Brain microvascular endothelial cell (primary cell): Measurements from ENCODE around the gene GARNL3.

ENCODE experiments used
- DNase-seq: peaks from one replicate; pipeline ENCODE4 v3.0.0-alpha.2; 2020
- H3K27ac ChIP-seq: fragments of 250-450 bp; sonication (Bioruptor Pico); 2 replicates; pipeline ENCODE4 v1.5.1; 2020; ENCODE audit warnings: mild to moderate bottlenecking, moderate library complexity
- H3K27me3 ChIP-seq: fragments of 250-450 bp; sonication (Bioruptor Pico); replicated peaks from 2 replicates; pipeline ENCODE4 v1.5.1; 2020; ENCODE audit warnings: mild to moderate bottlenecking
- H3K36me3 ChIP-seq: fragments of 250-450 bp; sonication (Bioruptor Pico); replicated peaks from 2 replicates; pipeline ENCODE4 v1.5.1; 2020; ENCODE audit warnings: mild to moderate bottlenecking
- H3K4me3 ChIP-seq: 2 replicates; pipeline ENCODE4 v1.5.1; 2011; ENCODE audit warnings: low read depth, mild to moderate bottlenecking, control low read depth, low read length, moderate library complexity
- CTCF ChIP-seq: IDR thresholded peaks from 2 replicates; pipeline ENCODE4 v1.5.1; 2011; ENCODE audit warnings: low read depth, mild to moderate bottlenecking, moderate library complexity, low read length, control low read depth, inconsistent platforms; ENCODE audit errors: missing control alignments
- in situ Hi-C: cut with HindIII; loops from 2 replicates; pipeline ENCODE4 v1.10.0; 2017; ENCODE audit warnings: low sequenced_read_pairs, low pct_ligation_motif_present

Gene GARNL3

GRCh38 chr9:127232833-127233549, 31.6 kb upstream of the GARNL3 start:
- DNase-seq: no peak
- Histone ChIP-seq H3K27me3 (no peaks in the 10 kb centered on the region), H3K36me3 (no peaks in the 10 kb centered on the region), H3K4me3 (no peak overlapping the region), H3K27ac (no peak overlapping the region)
- TF ChIP-seq CTCF: no peak
- in situ Hi-C loops: no loop called here

- Histone ChIP-seq H3K4me3 (no peak overlapping the region), H3K36me3 (no peaks in the 10 kb centered on the region), H3K27me3 (no peaks in the 10 kb centered on the region), H3K27ac (no peak overlapping the region)
- DNase-seq: no peak
- in situ Hi-C loops: no loop called here
- TF ChIP-seq CTCF: no peak
These were observed 31.0 kb upstream of the GARNL3 start for GRCh38 chr9:127233550-127233949.

GRCh38 chr9:127233989-127234388, 30.6 kb upstream of the GARNL3 start:
- no peak for DNase-seq
- no peaks in the 10 kb centered on the region for H3K36me3 ChIP-seq
- no peak for TF ChIP-seq CTCF
- in situ Hi-C loops: no loop called here
- no peak overlapping the region for H3K27ac ChIP-seq
- no peak overlapping the region for H3K4me3 ChIP-seq
- H3K27me3 ChIP-seq: no peaks in the 10 kb centered on the region

DNA sequence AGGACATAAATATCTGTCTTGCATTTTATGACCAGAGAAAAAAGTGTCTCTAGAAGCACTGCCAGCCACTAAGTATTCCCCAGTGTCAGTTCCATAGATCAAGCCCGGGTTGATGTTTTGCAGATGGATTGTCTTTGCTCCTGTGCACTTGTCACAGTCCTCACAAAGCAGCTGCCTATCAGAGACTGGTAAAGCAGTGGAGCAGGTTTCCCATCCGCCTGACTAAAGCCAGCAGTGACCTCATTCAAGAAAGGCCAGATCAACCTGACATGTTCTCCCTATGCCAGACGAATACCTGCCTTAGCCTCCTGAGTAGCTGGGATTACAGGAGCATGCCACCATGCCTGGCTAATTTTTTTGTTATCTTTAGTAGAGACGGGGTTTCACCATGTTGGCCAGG, 26.8 kb upstream of the GARNL3 start:
- no peaks in the 10 kb centered on the region for H3K27me3 ChIP-seq
- TF ChIP-seq CTCF: no peak
- H3K27ac ChIP-seq: no peak overlapping the region
- no peak for DNase-seq
- in situ Hi-C loops: no loop called here
- no peaks in the 10 kb centered on the region for H3K36me3 ChIP-seq
- no peak overlapping the region for H3K4me3 ChIP-seq

GRCh38 chr9:127241354-127241753, 23.2 kb upstream of the GARNL3 start:
- TF ChIP-seq CTCF: no peak
- Histone ChIP-seq H3K36me3 (no peaks in the 10 kb centered on the region), H3K27ac (no peak overlapping the region), H3K4me3 (no peak overlapping the region), H3K27me3 (no peaks in the 10 kb centered on the region)
- in situ Hi-C loops: no loop called here
- DNase-seq: no peak
